Astrocyte (in vitro differentiated cells and primary cell): ENCODE results near the gene RNF121. TPM values are rescaled to one million over a fixed set of nuclear protein-coding genes. Genes with fewer than 3 reads are reported as not detected.
A peak's percentile ranks its signal among the peaks of the same experiment; 100 is the strongest.

Experiments used
- DNase-seq: peaks from one replicate; pipeline ENCODE4 v3.0.0-alpha.2; 2010; ENCODE audit warnings: low read depth
- FAIRE-seq: peaks from 2 replicates; lab custom pipeline; 2011; peaks lifted over from hg19 to GRCh38; lab: Jason Lieb, UNC
- H2AFZ ChIP-seq: 2 replicates; pipeline ENCODE4 v1.6.0; 2012; ENCODE audit warnings: low read depth, low read length, inconsistent platforms
- H3K27ac ChIP-seq: 2 replicates; pipeline ENCODE4 v1.5.1; 2011; ENCODE audit warnings: low read depth, low read length, inconsistent platforms
- H3K27me3 ChIP-seq: 2 replicates; pipeline ENCODE4 v1.6.0; 2011; ENCODE audit warnings: low read length, inconsistent platforms; ENCODE audit not compliant: insufficient read depth
- H3K36me3 ChIP-seq: 2 replicates; pipeline ENCODE4 v1.5.1; 2011; ENCODE audit warnings: low read length, inconsistent platforms; ENCODE audit not compliant: insufficient read depth
- H3K4me1 ChIP-seq: 2 replicates; pipeline ENCODE4 v1.5.1; 2011; ENCODE audit warnings: low read length, inconsistent platforms; ENCODE audit not compliant: insufficient read depth
- H3K4me2 ChIP-seq: 2 replicates; pipeline ENCODE4 v1.6.0; 2012; ENCODE audit warnings: low read length, inconsistent platforms
- H3K4me3 ChIP-seq: 2 replicates; pipeline ENCODE4 v1.5.1; 2011; ENCODE audit warnings: low read depth, mild to moderate bottlenecking, low read length, inconsistent platforms; ENCODE audit not compliant: insufficient read depth
- H3K79me2 ChIP-seq: 2 replicates; pipeline ENCODE4 v1.6.0; 2012; ENCODE audit warnings: mild to moderate bottlenecking, low read length, inconsistent platforms; ENCODE audit not compliant: insufficient read depth
- H3K9ac ChIP-seq: 2 replicates; pipeline ENCODE4 v1.6.0; 2012; ENCODE audit warnings: mild to moderate bottlenecking, low read length, inconsistent platforms
- H3K9me3 ChIP-seq: 2 replicates; pipeline ENCODE4 v1.5.1; 2012; ENCODE audit warnings: low read depth, mild to moderate bottlenecking, low read length, inconsistent platforms; ENCODE audit not compliant: insufficient read depth
- H4K20me1 ChIP-seq: 2 replicates; pipeline ENCODE4 v1.6.0; 2012; ENCODE audit warnings: low read length, inconsistent platforms; ENCODE audit not compliant: insufficient read depth
- H3K27ac Mint-ChIP-seq: one replicate; pipeline ENCODE4 v1.8.0; 2021; ENCODE audit warnings: mild to moderate bottlenecking, mixed read lengths; ENCODE audit not compliant: unreplicated experiment
- H3K27me3 Mint-ChIP-seq: one replicate; pipeline ENCODE4 v1.8.0; 2021; ENCODE audit warnings: low read depth, mixed read lengths; ENCODE audit not compliant: unreplicated experiment
- H3K36me3 Mint-ChIP-seq: one replicate; pipeline ENCODE4 v1.8.0; 2021; ENCODE audit warnings: low read depth, mixed read lengths; ENCODE audit not compliant: unreplicated experiment
- H3K4me1 Mint-ChIP-seq: one replicate; pipeline ENCODE4 v1.8.0; 2021; ENCODE audit warnings: low read depth, mixed read lengths; ENCODE audit not compliant: unreplicated experiment
- H3K4me3 Mint-ChIP-seq: one replicate; pipeline ENCODE4 v1.8.0; 2021; ENCODE audit warnings: mild to moderate bottlenecking, moderate library complexity, mixed read lengths; ENCODE audit not compliant: unreplicated experiment
- H3K9me3 Mint-ChIP-seq: one replicate; pipeline ENCODE4 v1.8.0; 2021; ENCODE audit warnings: mild to moderate bottlenecking, mixed read lengths; ENCODE audit not compliant: unreplicated experiment
- EZH2 ChIP-seq: IDR thresholded peaks from 2 replicates; pipeline ENCODE4 v1.6.1; 2012; ENCODE audit warnings: mild to moderate bottlenecking, low read length, inconsistent platforms; ENCODE audit not compliant: insufficient read depth
- total RNA-seq: library from RNA; stranded (reverse); gene quantifications from 2 replicates; pipeline ENCODE4 v1.2.1, GENCODE V29; 2021
- TF ChIP-seq, protein P1 (sequence below): IDR thresholded peaks from 2 replicates; pipeline ENCODE4 v1.5.1; 2011; ENCODE audit warnings: low read depth, mild to moderate bottlenecking, inconsistent platforms, low read length, moderate library complexity; ENCODE audit not compliant: insufficient read depth

The RNF121 gene
- total RNA-seq, 1 donor from 2014 or later, result 73.4 TPM

DNA sequence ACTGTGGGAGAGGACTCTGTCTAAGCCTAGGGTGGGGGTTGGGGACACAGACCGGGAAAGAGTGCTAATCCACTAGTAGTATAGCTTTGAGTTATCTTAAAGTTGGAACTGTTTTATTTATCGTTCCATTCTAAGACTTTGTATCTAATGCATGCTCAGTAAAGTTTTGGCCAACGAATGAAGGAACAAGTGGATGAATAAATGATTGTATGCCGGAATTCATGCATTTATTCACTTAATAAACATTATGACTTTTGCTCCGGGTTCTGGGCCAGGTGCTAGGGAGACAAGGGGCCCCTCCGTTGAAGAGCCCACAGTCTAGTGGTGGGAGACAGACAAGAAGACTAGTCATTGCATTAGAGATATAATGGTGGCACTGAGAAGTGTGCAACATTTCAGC, 645 bp downstream of the RNF121 start:
- Mint-ChIP-seq H3K27ac (peak overlapping the region; percentile 92), H3K9me3 (no peaks in the 10 kb centered on the region), H3K36me3 (peaks cover 4% of the 10 kb centered on the region), H3K4me3 (peak overlapping the region; percentile 100), H3K4me1 (peaks cover 25% of the 10 kb centered on the region), H3K27me3 (no peaks in the 10 kb centered on the region)
- Histone ChIP-seq H3K4me2 (peak overlapping the region; percentile 89), H3K4me1 (peaks cover 34% of the 10 kb centered on the region), H2AFZ (no peak overlapping the region), H3K36me3 (no peaks in the 10 kb centered on the region), H3K79me2 (peaks cover 73% of the 10 kb centered on the region), H4K20me1 (peaks cover 53% of the 10 kb centered on the region), H3K27ac (peak overlapping the region; percentile 96), H3K9ac (peak overlapping the region; percentile 93), H3K4me3 (peak overlapping the region; percentile 95), H3K27me3 (no peaks in the 10 kb centered on the region), H3K9me3 (no peaks in the 10 kb centered on the region)
- TF ChIP-seq, protein P1, sequence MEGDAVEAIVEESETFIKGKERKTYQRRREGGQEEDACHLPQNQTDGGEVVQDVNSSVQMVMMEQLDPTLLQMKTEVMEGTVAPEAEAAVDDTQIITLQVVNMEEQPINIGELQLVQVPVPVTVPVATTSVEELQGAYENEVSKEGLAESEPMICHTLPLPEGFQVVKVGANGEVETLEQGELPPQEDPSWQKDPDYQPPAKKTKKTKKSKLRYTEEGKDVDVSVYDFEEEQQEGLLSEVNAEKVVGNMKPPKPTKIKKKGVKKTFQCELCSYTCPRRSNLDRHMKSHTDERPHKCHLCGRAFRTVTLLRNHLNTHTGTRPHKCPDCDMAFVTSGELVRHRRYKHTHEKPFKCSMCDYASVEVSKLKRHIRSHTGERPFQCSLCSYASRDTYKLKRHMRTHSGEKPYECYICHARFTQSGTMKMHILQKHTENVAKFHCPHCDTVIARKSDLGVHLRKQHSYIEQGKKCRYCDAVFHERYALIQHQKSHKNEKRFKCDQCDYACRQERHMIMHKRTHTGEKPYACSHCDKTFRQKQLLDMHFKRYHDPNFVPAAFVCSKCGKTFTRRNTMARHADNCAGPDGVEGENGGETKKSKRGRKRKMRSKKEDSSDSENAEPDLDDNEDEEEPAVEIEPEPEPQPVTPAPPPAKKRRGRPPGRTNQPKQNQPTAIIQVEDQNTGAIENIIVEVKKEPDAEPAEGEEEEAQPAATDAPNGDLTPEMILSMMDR, result no peak
- TF ChIP-seq EZH2, result no peak
- DNase-seq, result no peak
- FAIRE-seq, result no peak

DNA sequence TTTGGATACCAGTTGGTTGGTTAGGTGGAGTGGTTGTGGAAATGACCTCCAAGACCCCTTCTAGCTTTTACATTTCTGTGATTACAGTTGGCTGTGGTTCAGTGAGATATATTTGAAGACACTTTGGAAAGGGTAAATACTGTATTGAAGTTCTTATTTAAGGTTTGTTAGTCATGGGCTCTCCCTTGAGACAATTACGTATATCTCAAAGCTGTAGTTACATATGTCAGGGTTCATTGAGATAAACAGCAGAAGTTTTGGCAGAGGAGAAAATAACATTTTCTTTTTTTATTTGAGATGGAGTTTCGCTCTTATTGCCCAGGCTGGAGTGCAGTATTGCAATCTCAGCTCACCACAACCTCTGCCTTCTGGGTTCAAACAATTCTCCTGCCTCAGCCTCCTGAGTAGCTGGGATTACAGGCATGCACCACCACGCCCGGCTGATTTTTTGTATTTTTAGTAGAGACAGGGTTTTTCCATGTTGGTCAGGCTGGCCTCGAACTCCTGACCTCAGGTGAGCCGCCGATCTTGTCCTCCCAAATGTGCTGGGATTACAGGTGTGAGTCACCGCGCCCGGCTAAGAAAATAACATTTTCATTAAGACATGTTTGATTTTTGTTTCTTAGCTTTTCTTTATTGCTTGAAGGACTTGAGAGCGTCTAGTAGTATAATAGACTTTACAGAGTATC, 1.9 kb downstream of the RNF121 start:
- Mint-ChIP-seq H3K27me3 (no peaks in the 10 kb centered on the region), H3K36me3 (peaks cover 3% of the 10 kb centered on the region), H3K27ac (no peak overlapping the region), H3K9me3 (no peaks in the 10 kb centered on the region), H3K4me3 (peak overlapping the region; percentile 100), H3K4me1 (peaks cover 25% of the 10 kb centered on the region)
- TF ChIP-seq, protein P1, result no peak
- TF ChIP-seq EZH2, result no peak
- DNase-seq (no peak), FAIRE-seq (no peak)
- peaks cover 34% of the 10 kb centered on the region for H3K4me1 ChIP-seq
- peak overlapping the region; percentile 67 for H3K27ac ChIP-seq
- H2AFZ ChIP-seq, result no peak overlapping the region
- H3K9ac ChIP-seq, result peak overlapping the region; percentile 93
- no peaks in the 10 kb centered on the region for H3K27me3 ChIP-seq
- no peaks in the 10 kb centered on the region for H3K9me3 ChIP-seq
- no peaks in the 10 kb centered on the region for H3K36me3 ChIP-seq
- peak overlapping the region; percentile 89 for H3K4me2 ChIP-seq
- peak overlapping the region; percentile 14 for H3K4me3 ChIP-seq
- peaks cover 60% of the 10 kb centered on the region for H4K20me1 ChIP-seq
- peaks cover 85% of the 10 kb centered on the region for H3K79me2 ChIP-seq

DNA sequence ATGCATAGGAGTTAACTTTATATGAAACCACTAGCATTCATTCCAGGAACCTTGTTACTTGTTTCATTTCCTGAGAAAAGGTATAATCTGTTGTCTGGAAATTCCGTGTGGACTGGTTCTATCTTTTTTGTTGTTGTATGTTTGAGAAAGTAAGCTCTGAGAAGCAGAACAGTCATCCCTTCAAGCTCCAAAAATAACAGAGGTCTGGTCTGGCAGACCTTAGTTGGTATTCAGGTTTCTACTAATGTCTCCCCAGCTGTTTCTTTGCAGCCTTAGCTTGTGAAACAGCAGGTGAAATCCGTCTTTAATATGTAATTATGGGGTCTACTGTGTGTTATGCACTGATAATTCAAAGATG, 2.4 kb downstream of the RNF121 start:
- Mint-ChIP-seq H3K4me1 (peaks cover 25% of the 10 kb centered on the region), H3K9me3 (no peaks in the 10 kb centered on the region), H3K4me3 (peak overlapping the region; percentile 100), H3K36me3 (peaks cover 3% of the 10 kb centered on the region), H3K27ac (no peak overlapping the region), H3K27me3 (no peaks in the 10 kb centered on the region)
- FAIRE-seq (no peak), DNase-seq (peak; percentile 65)
- H3K36me3 ChIP-seq, result no peaks in the 10 kb centered on the region
- peaks cover 60% of the 10 kb centered on the region for H4K20me1 ChIP-seq
- H3K79me2 ChIP-seq, result peaks cover 89% of the 10 kb centered on the region
- H3K4me2 ChIP-seq, result peak overlapping the region; percentile 89
- H3K9ac ChIP-seq, result peak overlapping the region; percentile 93
- H3K4me3 ChIP-seq, result peak overlapping the region; percentile 14
- no peak overlapping the region for H2AFZ ChIP-seq
- peaks cover 34% of the 10 kb centered on the region for H3K4me1 ChIP-seq
- H3K27ac ChIP-seq, result peak overlapping the region; percentile 67
- no peaks in the 10 kb centered on the region for H3K9me3 ChIP-seq
- no peak for TF ChIP-seq EZH2
- TF ChIP-seq, protein P1, result no peak
- H3K27me3 ChIP-seq, result no peaks in the 10 kb centered on the region
